ENCODE data around the gene SPRR2E.

SPRR2E gene

DNA sequence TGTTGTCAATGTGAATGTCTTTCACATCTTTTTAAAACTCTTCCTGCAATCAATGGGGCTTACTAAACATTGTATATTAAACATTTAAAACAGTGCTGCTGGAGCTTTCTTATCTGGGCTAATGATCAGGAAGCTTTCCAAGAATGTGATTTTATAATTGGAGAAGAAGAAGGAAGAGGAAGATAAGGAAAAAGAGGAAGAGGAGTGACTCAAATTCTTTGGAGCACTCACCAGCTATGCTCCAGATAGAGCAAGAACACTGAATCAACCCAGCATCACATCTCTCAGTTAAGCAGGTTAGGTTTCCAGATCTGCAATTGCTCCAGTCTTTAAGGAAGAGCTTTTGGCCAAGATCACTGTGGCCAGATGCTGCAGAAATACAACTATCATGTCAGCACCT is 1.4 kb upstream of the SPRR2E start:
- Histone ChIP-seq H3K27ac (ENCODE audit: low read length) (no peak overlapping the region), H3K79me2 (ENCODE audit: low read length) (no peaks in the 10 kb centered on the region)

DNA sequence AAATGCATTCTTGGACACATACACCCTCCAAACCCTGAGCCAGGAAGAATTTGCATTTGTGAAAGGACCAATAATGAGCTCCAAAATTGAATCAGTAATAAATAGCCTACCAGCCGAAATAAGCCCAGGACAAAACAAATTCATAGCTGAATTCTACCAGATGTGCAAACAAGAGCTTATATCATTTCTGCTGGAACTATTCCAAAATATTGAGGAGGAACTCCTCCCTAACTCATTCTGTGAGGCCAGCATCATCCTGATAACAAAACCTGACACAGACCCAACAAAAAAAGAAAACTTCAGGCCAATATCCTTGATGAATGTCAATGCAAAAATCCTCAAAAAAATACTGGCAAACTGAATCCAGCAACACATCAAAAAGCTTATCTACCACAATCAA is 6.7 kb downstream of the SPRR2E start:
- Histone ChIP-seq H3K9ac (ENCODE audit: low read length) (no peak overlapping the region), H3K79me2 (ENCODE audit: low read length) (no peaks in the 10 kb centered on the region), H3K4me3 (ENCODE audit: low read length) (no peak overlapping the region), H2AFZ (ENCODE audit: low read depth, low read length) (no peak overlapping the region), H3K27me3 (ENCODE audit: low read depth, low read length) (peaks cover 34% of the 10 kb centered on the region), H4K20me1 (ENCODE audit: insufficient read depth, low read length) (no peaks in the 10 kb centered on the region), H3K4me1 (ENCODE audit: low read length) (no peaks in the 10 kb centered on the region), H3K4me2 (ENCODE audit: low read length) (no peak overlapping the region), H3K27ac (ENCODE audit: low read length) (no peak overlapping the region), H3K9me3 (ENCODE audit: insufficient read depth, low read length) (no peaks in the 10 kb centered on the region), H3K36me3 (replicated peaks; ENCODE audit: low read depth, low read length) (no peaks in the 10 kb centered on the region)
- TF ChIP-seq, protein P1, sequence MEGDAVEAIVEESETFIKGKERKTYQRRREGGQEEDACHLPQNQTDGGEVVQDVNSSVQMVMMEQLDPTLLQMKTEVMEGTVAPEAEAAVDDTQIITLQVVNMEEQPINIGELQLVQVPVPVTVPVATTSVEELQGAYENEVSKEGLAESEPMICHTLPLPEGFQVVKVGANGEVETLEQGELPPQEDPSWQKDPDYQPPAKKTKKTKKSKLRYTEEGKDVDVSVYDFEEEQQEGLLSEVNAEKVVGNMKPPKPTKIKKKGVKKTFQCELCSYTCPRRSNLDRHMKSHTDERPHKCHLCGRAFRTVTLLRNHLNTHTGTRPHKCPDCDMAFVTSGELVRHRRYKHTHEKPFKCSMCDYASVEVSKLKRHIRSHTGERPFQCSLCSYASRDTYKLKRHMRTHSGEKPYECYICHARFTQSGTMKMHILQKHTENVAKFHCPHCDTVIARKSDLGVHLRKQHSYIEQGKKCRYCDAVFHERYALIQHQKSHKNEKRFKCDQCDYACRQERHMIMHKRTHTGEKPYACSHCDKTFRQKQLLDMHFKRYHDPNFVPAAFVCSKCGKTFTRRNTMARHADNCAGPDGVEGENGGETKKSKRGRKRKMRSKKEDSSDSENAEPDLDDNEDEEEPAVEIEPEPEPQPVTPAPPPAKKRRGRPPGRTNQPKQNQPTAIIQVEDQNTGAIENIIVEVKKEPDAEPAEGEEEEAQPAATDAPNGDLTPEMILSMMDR (IDR thresholded peaks at IDR 0.05; ENCODE audit: low read depth, low read length), result no peak
- no peak for TF ChIP-seq EZH2phosphoT487 (IDR thresholded peaks at IDR 0.05; ENCODE audit: low read depth)

More for the DNA sequence above, 1.4 kb upstream of the SPRR2E start:
- no peak for TF ChIP-seq EZH2phosphoT487 (IDR thresholded peaks at IDR 0.05; ENCODE audit: low read depth)
- TF ChIP-seq, protein P1 (IDR thresholded peaks at IDR 0.05; ENCODE audit: low read depth, low read length), result no peak
- no peak overlapping the region for H3K4me3 ChIP-seq (ENCODE audit: low read length)
- no peak overlapping the region for H2AFZ ChIP-seq (ENCODE audit: low read depth, low read length)
- peaks cover 18% of the 10 kb centered on the region; the same call in 1 of the 2 replicates for H3K27me3 ChIP-seq (ENCODE audit: low read depth, low read length)
- no peak overlapping the region for H3K4me2 ChIP-seq (ENCODE audit: low read length)
- H3K9ac ChIP-seq (ENCODE audit: low read length), result no peak overlapping the region
- no peaks in the 10 kb centered on the region for H4K20me1 ChIP-seq (ENCODE audit: insufficient read depth, low read length)
- H3K36me3 ChIP-seq (replicated peaks; ENCODE audit: low read depth, low read length), result no peaks in the 10 kb centered on the region
- no peaks in the 10 kb centered on the region for H3K9me3 ChIP-seq (ENCODE audit: insufficient read depth, low read length)
- no peaks in the 10 kb centered on the region for H3K4me1 ChIP-seq (ENCODE audit: low read length)

DNA sequence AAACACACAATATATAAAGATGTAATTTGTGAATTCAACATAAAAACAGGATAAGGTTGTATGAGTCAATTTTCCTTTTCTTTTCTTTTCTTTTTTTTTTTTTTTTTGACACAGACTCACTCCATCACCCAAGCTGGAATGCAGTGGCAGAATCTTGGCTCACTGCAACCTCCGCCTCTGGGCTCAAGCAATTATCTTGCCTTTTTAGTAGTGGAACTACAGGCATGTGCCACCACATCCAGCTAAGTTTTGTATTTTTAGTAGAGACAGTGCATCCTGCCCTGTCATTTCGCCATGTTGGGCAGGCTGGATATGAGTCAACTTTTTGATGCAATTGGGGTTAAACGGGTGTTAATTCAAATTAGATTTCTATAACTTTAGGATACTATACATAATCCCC is 12.6 kb downstream of the SPRR2E start:
- Histone ChIP-seq H3K4me1 (ENCODE audit: low read length) (no peaks in the 10 kb centered on the region), H4K20me1 (ENCODE audit: insufficient read depth, low read length) (no peaks in the 10 kb centered on the region), H3K9ac (ENCODE audit: low read length) (no peak overlapping the region), H3K4me3 (ENCODE audit: low read length) (no peak overlapping the region), H2AFZ (ENCODE audit: low read depth, low read length) (no peak overlapping the region), H3K27me3 (ENCODE audit: low read depth, low read length) (peaks cover 22% of the 10 kb centered on the region), H3K9me3 (ENCODE audit: insufficient read depth, low read length) (no peaks in the 10 kb centered on the region), H3K79me2 (ENCODE audit: low read length) (no peaks in the 10 kb centered on the region), H3K36me3 (replicated peaks; ENCODE audit: low read depth, low read length) (no peaks in the 10 kb centered on the region), H3K27ac (ENCODE audit: low read length) (no peak overlapping the region), H3K4me2 (ENCODE audit: low read length) (no peak overlapping the region)
- TF ChIP-seq, protein P1 (IDR thresholded peaks at IDR 0.05; ENCODE audit: low read depth, low read length), result no peak
- TF ChIP-seq EZH2phosphoT487 (IDR thresholded peaks at IDR 0.05; ENCODE audit: low read depth), result no peak

DNA sequence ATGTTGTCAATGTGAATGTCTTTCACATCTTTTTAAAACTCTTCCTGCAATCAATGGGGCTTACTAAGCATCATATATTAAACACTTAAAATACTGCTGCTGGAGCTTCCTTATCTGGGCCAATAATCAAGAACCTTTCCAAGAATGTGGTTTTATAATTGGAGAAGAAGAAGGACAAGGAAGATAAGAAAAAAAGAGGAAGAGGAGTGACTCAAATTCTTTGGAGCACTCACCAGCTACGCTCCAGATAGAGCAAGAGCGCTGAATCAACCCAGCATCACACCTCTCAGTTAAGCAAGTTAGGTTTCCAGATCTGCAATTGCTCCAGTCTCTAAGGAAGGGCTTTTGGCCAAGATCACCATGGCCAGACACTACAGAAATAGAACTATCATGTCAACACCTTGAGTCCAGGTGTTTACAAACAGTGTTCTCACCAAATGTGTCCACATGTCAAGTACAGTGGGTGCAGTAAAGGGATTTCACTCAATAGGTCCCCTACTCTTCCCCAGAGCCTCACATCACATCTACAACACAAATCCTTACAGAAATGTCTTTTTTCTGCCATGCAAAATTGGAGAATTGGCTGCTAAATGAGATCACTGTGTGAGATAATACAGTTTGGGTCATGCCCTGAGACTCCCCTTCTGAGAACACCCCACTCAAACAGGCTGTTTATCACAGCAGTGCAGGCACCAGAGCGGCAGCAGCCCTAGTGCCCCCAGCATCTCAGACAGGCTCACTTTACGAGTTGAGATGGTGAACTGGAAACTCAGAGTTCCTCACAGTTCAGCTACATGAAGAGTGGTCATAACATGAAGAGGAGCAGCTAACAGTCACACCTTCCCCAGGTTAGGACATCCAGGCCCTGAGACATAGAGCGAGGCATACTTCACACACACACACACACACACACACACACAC is 21.3 kb downstream of the SPRR2E start:
- TF ChIP-seq, protein P1 (IDR thresholded peaks at IDR 0.05; ENCODE audit: low read depth, low read length), result no peak
- no peak for TF ChIP-seq EZH2phosphoT487 (IDR thresholded peaks at IDR 0.05; ENCODE audit: low read depth)
- H3K9ac ChIP-seq (ENCODE audit: low read length), result no peak overlapping the region
- no peaks in the 10 kb centered on the region for H3K79me2 ChIP-seq (ENCODE audit: low read length)
- no peak overlapping the region for H3K4me3 ChIP-seq (ENCODE audit: low read length)
- no peaks in the 10 kb centered on the region for H3K36me3 ChIP-seq (replicated peaks; ENCODE audit: low read depth, low read length)
- no peak overlapping the region for H3K27ac ChIP-seq (ENCODE audit: low read length)
- no peak overlapping the region for H3K4me2 ChIP-seq (ENCODE audit: low read length)
- no peaks in the 10 kb centered on the region for H3K9me3 ChIP-seq (ENCODE audit: insufficient read depth, low read length)
- no peaks in the 10 kb centered on the region for H4K20me1 ChIP-seq (ENCODE audit: insufficient read depth, low read length)
- no peak overlapping the region for H2AFZ ChIP-seq (ENCODE audit: low read depth, low read length)
- H3K4me1 ChIP-seq (ENCODE audit: low read length), result no peaks in the 10 kb centered on the region
- peaks cover 27% of the 10 kb centered on the region for H3K27me3 ChIP-seq (ENCODE audit: low read depth, low read length)

All from OCI-LY3 (cell line).